ENCODE data around the gene NR2E1.

- no peak for TF ChIP-seq EZH2phosphoT487 (IDR thresholded peaks at IDR 0.05; ENCODE audit: borderline replicate concordance)
- TF ChIP-seq, protein P1, sequence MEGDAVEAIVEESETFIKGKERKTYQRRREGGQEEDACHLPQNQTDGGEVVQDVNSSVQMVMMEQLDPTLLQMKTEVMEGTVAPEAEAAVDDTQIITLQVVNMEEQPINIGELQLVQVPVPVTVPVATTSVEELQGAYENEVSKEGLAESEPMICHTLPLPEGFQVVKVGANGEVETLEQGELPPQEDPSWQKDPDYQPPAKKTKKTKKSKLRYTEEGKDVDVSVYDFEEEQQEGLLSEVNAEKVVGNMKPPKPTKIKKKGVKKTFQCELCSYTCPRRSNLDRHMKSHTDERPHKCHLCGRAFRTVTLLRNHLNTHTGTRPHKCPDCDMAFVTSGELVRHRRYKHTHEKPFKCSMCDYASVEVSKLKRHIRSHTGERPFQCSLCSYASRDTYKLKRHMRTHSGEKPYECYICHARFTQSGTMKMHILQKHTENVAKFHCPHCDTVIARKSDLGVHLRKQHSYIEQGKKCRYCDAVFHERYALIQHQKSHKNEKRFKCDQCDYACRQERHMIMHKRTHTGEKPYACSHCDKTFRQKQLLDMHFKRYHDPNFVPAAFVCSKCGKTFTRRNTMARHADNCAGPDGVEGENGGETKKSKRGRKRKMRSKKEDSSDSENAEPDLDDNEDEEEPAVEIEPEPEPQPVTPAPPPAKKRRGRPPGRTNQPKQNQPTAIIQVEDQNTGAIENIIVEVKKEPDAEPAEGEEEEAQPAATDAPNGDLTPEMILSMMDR (conservative IDR thresholded peaks at IDR 0.05; ENCODE audit: low read length) = no peak
Observed at GRCh38 chr6:108222064-108222463, 56.2 kb downstream of the NR2E1 start.
